H1 (cell line): ENCODE results near the gene MAP2K2. TPM values are rescaled to one million over a fixed set of nuclear protein-coding genes. Genes with fewer than 3 reads are reported as not detected.

Experiments
- CTCF ChIA-PET: fragments of 300-600 bp; sonication (Branson Sonifier 250); formaldehyde crosslinking; loops from one replicate; lab custom pipeline; 2021; ENCODE audit not compliant: partially characterized antibody; lab: Charles Lee
- POLR2A ChIA-PET: fragments of 300-600 bp; sonication (Branson Sonifier 250); formaldehyde crosslinking; loops from one replicate; lab custom pipeline; 2021; ENCODE audit warnings: inconsistent platforms; ENCODE audit not compliant: partially characterized antibody; lab: Charles Lee
- DNase-seq, 2 experiments: peaks; one replicate each; pipeline versions ENCODE4 v3.0.0 to v3.0.0-alpha.2; 2010 to 2022; ENCODE audit warnings: low spot score in 2 of 2, low read depth in 1 of 2, mixed read lengths in 1 of 2
- FAIRE-seq: peaks from 2 replicates; lab custom pipeline; 2011; peaks lifted over from hg19 to GRCh38; lab: Jason Lieb, UNC
- H2AFZ ChIP-seq: 2 replicates; pipeline ENCODE4 v1.8.1; 2012; ENCODE audit warnings: low read length, inconsistent platforms
- H2AK5ac ChIP-seq: 2 replicates; pipeline ENCODE4 v1.6.1; 2013; ENCODE audit warnings: low read depth, low read length
- H2BK120ac ChIP-seq: replicated peaks from 2 replicates; pipeline ENCODE3; 2013; ENCODE audit warnings: low read depth, low read length, inconsistent platforms
- H2BK12ac ChIP-seq: 2 replicates; pipeline ENCODE4 v1.6.1; 2013; ENCODE audit warnings: low read depth, low read length
- H2BK15ac ChIP-seq: 2 replicates; pipeline ENCODE4 v1.6.1; 2013; ENCODE audit warnings: low read length
- H2BK20ac ChIP-seq: 2 replicates; pipeline ENCODE4 v1.6.1; 2013; ENCODE audit warnings: low read length
- H2BK5ac ChIP-seq: 2 replicates; pipeline ENCODE4 v1.6.1; 2013; ENCODE audit warnings: low read depth, low read length
- H3K14ac ChIP-seq: 2 replicates; pipeline ENCODE4 v1.6.1; 2013; ENCODE audit warnings: inconsistent platforms; ENCODE audit not compliant: insufficient read length
- H3K18ac ChIP-seq: 2 replicates; pipeline ENCODE4 v1.6.1; 2013; ENCODE audit warnings: low read length; ENCODE audit errors: extremely low read depth
- H3K23ac ChIP-seq: 2 replicates; pipeline ENCODE4 v1.6.1; 2013; ENCODE audit warnings: inconsistent platforms; ENCODE audit not compliant: insufficient read length
- H3K23me2 ChIP-seq: 2 replicates; pipeline ENCODE4 v1.6.1; 2013; ENCODE audit warnings: low read depth, low read length
- H3K27ac ChIP-seq: 2 replicates; pipeline ENCODE4 v1.6.1; 2011; ENCODE audit warnings: low read depth, low read length, inconsistent platforms
- H3K27me3 ChIP-seq, 4 experiments: replicated peaks in 1 of 4; 1 replicate in 1 of 4; 2 replicates in 3 of 4; pipeline versions ENCODE4 v1.6.1 to v1.8.1; 2011 to 2013; ENCODE audit warnings: low read length in 3 of 4, mild to moderate bottlenecking in 3 of 4, inconsistent platforms in 2 of 4, mixed read lengths in 2 of 4, moderate library complexity in 1 of 4; ENCODE audit not compliant: control insufficient read depth in 3 of 4, insufficient read depth in 3 of 4; ENCODE audit errors: extremely low read depth in 1 of 4
- H3K36me3 ChIP-seq, 4 experiments: 2 replicates each; pipeline versions ENCODE4 v1.6.1 to v1.8.1; 2011 to 2013; ENCODE audit warnings: mild to moderate bottlenecking in 4 of 4, low read length in 3 of 4, moderate library complexity in 2 of 4, control low read depth in 1 of 4, inconsistent platforms in 1 of 4; ENCODE audit not compliant: insufficient read depth in 4 of 4, control insufficient read depth in 2 of 4
- H3K4ac ChIP-seq: replicated peaks from 2 replicates; pipeline ENCODE3; 2013; ENCODE audit warnings: low read length, low read depth, mixed read lengths, inconsistent platforms; ENCODE audit not compliant: insufficient read length
- H3K4me1 ChIP-seq, 4 experiments: replicated peaks in 1 of 4; 1 replicate in 1 of 4; 2 replicates in 3 of 4; pipeline versions ENCODE4 v1.6.1 to v1.8.1; 2011 to 2013; ENCODE audit warnings: low read length in 3 of 4, inconsistent platforms in 2 of 4, mixed read lengths in 1 of 4; ENCODE audit not compliant: insufficient read depth in 4 of 4, control insufficient read depth in 3 of 4
- H3K4me2 ChIP-seq, 2 experiments: 2 replicates each; pipeline versions ENCODE4 v1.6.1 to v1.8.1; 2011 to 2013; ENCODE audit warnings: low read depth in 2 of 2, low read length in 2 of 2, control low read depth in 1 of 2, inconsistent platforms in 1 of 2, mild to moderate bottlenecking in 1 of 2; ENCODE audit not compliant: insufficient read depth in 1 of 2
- H3K4me3 ChIP-seq, 4 experiments: fragments of 200-600, 300-600 bp in 1 of 4; sonication (generic), shearing (Covaris generic), sonication (Bioruptor Twin) in 1 of 4; 2 replicates each; pipeline versions ENCODE4 v1.5.1 to v1.8.1; 2011 to 2016; ENCODE audit warnings: low read length in 4 of 4, low read depth in 3 of 4, control low read depth in 2 of 4, inconsistent platforms in 2 of 4, mild to moderate bottlenecking in 2 of 4, mixed read lengths in 1 of 4, moderate library complexity in 1 of 4; ENCODE audit not compliant: insufficient read depth in 2 of 4; ENCODE audit errors: extremely low read depth in 1 of 4
- H3K56ac ChIP-seq: replicated peaks from 2 replicates; pipeline ENCODE3; 2013; ENCODE audit warnings: low read depth, mild to moderate bottlenecking, mixed read lengths, low read length, inconsistent platforms; ENCODE audit not compliant: insufficient read length
- H3K79me1 ChIP-seq: 2 replicates; pipeline ENCODE4 v1.6.1; 2013; ENCODE audit warnings: low read depth, low read length, control low read depth
- H3K79me2 ChIP-seq, 2 experiments: 2 replicates each; pipeline versions ENCODE4 v1.6.1 to v1.8.1; 2012 to 2013; ENCODE audit warnings: low read length in 2 of 2, mild to moderate bottlenecking in 2 of 2, inconsistent platforms in 1 of 2; ENCODE audit not compliant: insufficient read depth in 2 of 2, control insufficient read depth in 1 of 2
- H3K9ac ChIP-seq, 4 experiments: replicated peaks in 1 of 4; 1 replicate in 1 of 4; 2 replicates in 3 of 4; pipeline versions ENCODE4 v1.6.1 to v1.8.1; 2011 to 2013; ENCODE audit warnings: low read depth in 3 of 4, low read length in 3 of 4, control low read depth in 2 of 4, mild to moderate bottlenecking in 2 of 4, moderate library complexity in 2 of 4, inconsistent platforms in 1 of 4; ENCODE audit errors: extremely low read depth in 1 of 4
- H3K9me3 ChIP-seq, 2 experiments: 2 replicates each; pipeline versions ENCODE4 v1.6.1 to v1.8.1; 2012 to 2013; ENCODE audit warnings: mild to moderate bottlenecking in 2 of 2, moderate library complexity in 2 of 2, control low read depth in 1 of 2, inconsistent platforms in 1 of 2, low read depth in 1 of 2, low read length in 1 of 2, mixed read lengths in 1 of 2; ENCODE audit not compliant: insufficient read depth in 2 of 2
- H4K20me1 ChIP-seq, 2 experiments: replicated peaks in 1 of 2; 2 replicates each; pipeline versions ENCODE3 to v1.8.1; 2011 to 2013; ENCODE audit warnings: inconsistent platforms in 2 of 2, low read length in 2 of 2, mild to moderate bottlenecking in 1 of 2; ENCODE audit not compliant: insufficient read depth in 2 of 2, control insufficient read depth in 1 of 2
- H4K5ac ChIP-seq: 2 replicates; pipeline ENCODE4 v1.6.1; 2013; ENCODE audit warnings: low read length, low read depth, mixed read lengths, inconsistent platforms; ENCODE audit not compliant: insufficient read length
- H4K8ac ChIP-seq: 2 replicates; pipeline ENCODE4 v1.8.0; 2013; ENCODE audit warnings: mild to moderate bottlenecking, moderate library complexity, low read length, inconsistent platforms; ENCODE audit not compliant: insufficient read depth; ENCODE audit errors: extremely low read depth
- H4K91ac ChIP-seq: replicated peaks from 2 replicates; pipeline ENCODE3; 2013; ENCODE audit warnings: low read length, mixed read lengths, inconsistent platforms; ENCODE audit not compliant: insufficient read length
- WGBS, 2 experiments: shearing (Covaris generic) in 1 of 2; methylation state at CpG; one replicate each; pipeline versions ENCODE4 v1.1.6 to v1.1.7; 2013 to 2015; ENCODE audit warnings: low lambda C conversion rate in 2 of 2, mixed read lengths in 2 of 2, inconsistent platforms in 1 of 2, low coverage in 1 of 2, missing lambda C conversion rate in 1 of 2; ENCODE audit not compliant: insufficient replicate concordance in 2 of 2, insufficient coverage in 1 of 2, insufficient read length in 1 of 2; ENCODE audit errors: extremely low coverage in 1 of 2, missing lambda C conversion rate in 1 of 2; 5-methylcytosine and 5-hydroxymethylcytosine counted together
- polyA plus RNA-seq, 7 experiments: library from polyadenylated mRNA; depleted of rRNA in 3 of 7; stranded (reverse) in 5 of 7; unstranded in 2 of 7; fragments of >200 nt in 5 of 7; fragments of 200-250 nt in 2 of 7; gene quantifications; 1 replicate in 5 of 7; 2 replicates in 1 of 7; 4 replicates in 1 of 7; pipeline versions ENCODE4 v1.2.1 to v1.2.3, GENCODE V29; 2011 to 2013; ENCODE audit warnings: missing spikeins in 2 of 7, mixed read lengths in 2 of 7
- total RNA-seq: library from RNA; stranded (reverse); fragmentation: NEBNext Ultra II Directional; extraction: Animal tissue kit (Norgen Biotek cat#: 25700); gene quantifications from 2 replicates; pipeline ENCODE4 v1.2.1, GENCODE V29; 2021

MAP2K2 gene
- total and polyA plus RNA-seq, 2 of the 8 experiments (the other 6 are each of a cell fraction or from before 2014, with no cell fraction given) = 111 to 162 TPM

DNA sequence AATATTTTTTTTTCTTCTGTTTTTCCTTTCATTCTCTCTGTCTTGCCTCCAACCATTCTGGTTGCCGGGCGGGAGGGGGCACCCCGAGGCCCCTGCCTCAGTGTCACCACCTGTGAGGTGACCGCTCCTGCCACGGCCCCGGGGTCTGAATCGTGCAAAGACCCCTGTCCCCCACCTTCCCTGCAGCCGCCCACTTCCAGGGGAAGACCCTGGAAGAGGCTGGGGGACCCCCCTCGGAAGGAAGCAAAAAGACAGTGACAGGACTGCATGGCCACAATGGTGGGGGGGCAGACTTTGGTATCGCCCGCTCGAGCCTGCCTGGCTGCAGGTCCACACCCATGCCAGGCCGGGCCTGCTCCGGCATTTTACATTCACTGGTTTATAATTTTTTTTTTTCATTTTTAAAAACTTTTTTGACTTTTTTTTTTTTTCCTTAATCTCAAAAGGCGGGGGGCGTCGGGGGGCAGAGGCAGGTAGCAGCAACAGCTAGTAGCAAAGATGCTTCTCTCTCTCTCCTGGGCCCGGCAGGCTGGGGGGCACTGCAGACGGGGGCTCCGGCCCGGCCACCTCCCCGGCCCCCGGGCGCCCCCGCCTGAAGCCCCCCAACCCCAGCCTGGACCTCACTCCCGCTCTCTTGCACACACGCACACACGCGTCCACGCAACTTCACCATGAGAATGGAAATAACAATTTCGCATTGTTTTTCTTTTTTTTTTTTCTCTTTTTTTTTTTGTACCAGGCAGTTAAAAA, 79.8 kb downstream of the MAP2K2 start:
- Histone ChIP-seq H2BK12ac (no peak overlapping the region), H3K18ac (no peak overlapping the region), H2AK5ac (no peak overlapping the region), H3K79me2 (peaks cover 0 to under 1% of the 10 kb centered on the region in 2 experiments; a peak in 1 of 4 replicates), H3K14ac (no peak overlapping the region), H2BK5ac (no peak overlapping the region), H3K27me3 (no peaks in the 10 kb centered on the region), H2BK120ac (no peak overlapping the region), H2BK20ac (no peak overlapping the region), H3K4me2 (no peak overlapping the region; a peak in 1 of 4 replicates), H4K5ac (no peak overlapping the region), H3K27ac (no peak overlapping the region), H3K23ac (no peak overlapping the region), H3K4ac (no peak overlapping the region), H3K4me1 (peaks cover 0 to 11% (median 2%) of the 10 kb centered on the region in 4 experiments; a peak in 6 of 7 replicates), H2AFZ (no peak overlapping the region), H4K91ac (no peak overlapping the region), H3K9ac (no peak overlapping the region), H3K79me1 (peaks cover 12% of the 10 kb centered on the region), H3K4me3 (no peak overlapping the region), H2BK15ac (no peak overlapping the region), H3K23me2 (no peaks in the 10 kb centered on the region), H4K8ac (no peak overlapping the region; the same call in 1 of the 2 replicates), H4K20me1 (peaks cover 3 to 14% of the 10 kb centered on the region in 2 experiments), H3K56ac (no peak overlapping the region), H3K36me3 (peaks cover 0 to 8% (median 2%) of the 10 kb centered on the region in 4 experiments; a peak in 4 of 8 replicates), H3K9me3 (no peaks in the 10 kb centered on the region)
- DNase-seq (no peak), FAIRE-seq (no peak)
- POLR2A ChIA-PET = interaction anchor here (1.6 kb wide), 1 partner anchor 18 kb away, joined by 5 read pairs; no protein-coding TSS in a partner anchor
- CTCF ChIA-PET = interaction anchor here (0.7 kb wide), 1 partner anchor 820 kb away, joined by 4 read pairs; no protein-coding TSS in a partner anchor
- WGBS, 2 experiments = 92% methylated on average over 23 of the region's 31 CpGs; no CpG with 5 or more reads in 1 of the 2 experiments
